KBM-7 (cell line): ENCODE measurements around the gene RAI1.

Experiments used
- DNase-seq: peaks from one replicate; pipeline ENCODE4 v3.0.0-alpha.2; 2015
- in situ Hi-C: fragments of 300-500 bp; cut with MboI; formaldehyde crosslinking; loops from 2 replicates; pipeline ENCODE4 v1.14.3; 2020; ENCODE audit warnings: low sequenced_read_pairs, low pct_unique_long_range_greater_than_20kb, mixed read lengths

RAI1 gene

GRCh38 chr17:17661134-17661533, 20.1 kb upstream of the RAI1 start:
- no peak for DNase-seq
- in situ Hi-C loops, result no loop called here

- no peak for DNase-seq
- in situ Hi-C loops, result no loop called here
These were observed 19.3 kb upstream of the RAI1 start for GRCh38 chr17:17661834-17662385.

GRCh38 chr17:17663160-17664063, 17.8 kb upstream of the RAI1 start:
- in situ Hi-C loops, result no loop called here

GRCh38 chr17:17664064-17664452, 17.2 kb upstream of the RAI1 start:
- in situ Hi-C loops, result no loop called here
- DNase-seq, result no peak

More at GRCh38 chr17:17663160-17664063, 17.8 kb upstream of the RAI1 start:
- peak; percentile 82 for DNase-seq

- DNase-seq, result no peak
- in situ Hi-C loops, result no loop called here
These were observed 16.0 kb upstream of the RAI1 start for GRCh38 chr17:17665255-17665654.

GRCh38 chr17:17666111-17666714, 15.0 kb upstream of the RAI1 start:
- in situ Hi-C loops, result no loop called here
- DNase-seq, result no peak

- in situ Hi-C loops, result no loop called here
These were observed 14.0 kb upstream of the RAI1 start for GRCh38 chr17:17667231-17667630.

GRCh38 chr17:17667947-17668346, 13.3 kb upstream of the RAI1 start:
- DNase-seq, result no peak
- in situ Hi-C loops, result no loop called here

More at GRCh38 chr17:17667231-17667630, 14.0 kb upstream of the RAI1 start:
- no peak for DNase-seq

GRCh38 chr17:17668358-17668757, 12.9 kb upstream of the RAI1 start:
- DNase-seq, result no peak
- in situ Hi-C loops, result no loop called here

GRCh38 chr17:17668775-17669579, 12.3 kb upstream of the RAI1 start:
- DNase-seq, result no peak
- in situ Hi-C loops, result no loop called here

- in situ Hi-C loops, result no loop called here
- DNase-seq, result no peak
These were observed 11.6 kb upstream of the RAI1 start for GRCh38 chr17:17669580-17670235.

GRCh38 chr17:17670701-17671305, 10.5 kb upstream of the RAI1 start:
- no peak for DNase-seq
- in situ Hi-C loops, result no loop called here

- no peak for DNase-seq
- in situ Hi-C loops, result no loop called here
These were observed 9.7 kb upstream of the RAI1 start for GRCh38 chr17:17671369-17672129.

GRCh38 chr17:17672453-17673368, 8.5 kb upstream of the RAI1 start:
- in situ Hi-C loops, result no loop called here
- peak; percentile 65 for DNase-seq

GRCh38 chr17:17675416-17675815, 5.8 kb upstream of the RAI1 start:
- DNase-seq, result no peak
- in situ Hi-C loops, result no loop called here

GRCh38 chr17:17675925-17676534, 5.2 kb upstream of the RAI1 start:
- in situ Hi-C loops, result no loop called here
- DNase-seq, result peak; percentile 73

- no peak for DNase-seq
- in situ Hi-C loops, result no loop called here
These were observed 4.5 kb upstream of the RAI1 start for GRCh38 chr17:17676752-17677151.
